MM.1S (cell line): ENCODE results near the gene PTPRD.

Experiments
- CTCF ChIP-seq: fragments of 300-600 bp; sonication (generic); IDR thresholded peaks from 2 replicates; pipeline ENCODE4 v1.5.1; 2016; ENCODE audit warnings: antibody characterized with exemption, low read length, mixed read lengths
- EZH2 ChIP-seq: fragments of 300-600 bp; sonication (generic); optimal IDR thresholded peaks from 2 replicates; pipeline ENCODE3; 2017; ENCODE audit warnings: low read depth, mild to moderate bottlenecking, antibody characterized with exemption, low read length, mixed read lengths
- EZH2phosphoT487 ChIP-seq: fragments of 300-600 bp; sonication (generic); IDR thresholded peaks from 2 replicates; pipeline ENCODE4 v1.6.1; 2018; ENCODE audit warnings: antibody characterized with exemption, low read length

GRCh38 chr9:8571643-8572042 lies 2041.2 kb downstream of the PTPRD start:
- no peak for TF ChIP-seq CTCF
- TF ChIP-seq EZH2phosphoT487, result no peak
- TF ChIP-seq EZH2, result no peak
